B cell (primary cell): Measurements from ENCODE around the gene FYCO1. TPM values are rescaled to one million over a fixed set of nuclear protein-coding genes. Genes with fewer than 3 reads are reported as not detected.

Experiments
- ATAC-seq: fragments of 200-7000 bp; cut with Tn5 transposase; one replicate; pipeline ENCODE4 v1.10.0; 2021; ENCODE audit warnings: low read depth, mild to moderate bottlenecking, moderate number of reproducible peaks, moderate library complexity
- CTCF ChIA-PET: fragments of 350-600 bp; sonication (Branson Sonifier 250); formaldehyde crosslinking; loops from one replicate; lab custom pipeline; 2021; ENCODE audit warnings: antibody characterized with exemption, inconsistent platforms; lab: Charles Lee
- POLR2A ChIA-PET: fragments of 350-600 bp; sonication (Branson Sonifier 250); formaldehyde crosslinking; loops from one replicate; lab custom pipeline; 2021; ENCODE audit warnings: antibody characterized with exemption; lab: Charles Lee
- DNase-seq: peaks from one replicate; pipeline ENCODE4 v3.0.0; 2013
- H2AFZ ChIP-seq: 2 replicates; pipeline ENCODE4 v1.6.1; 2012; ENCODE audit warnings: mild to moderate bottlenecking, low read depth, low read length; ENCODE audit not compliant: insufficient read depth, poor library complexity, severe bottlenecking
- H3K27ac ChIP-seq, 2 donors: 1 replicate in 1 of 2; 2 replicates in 1 of 2; pipeline ENCODE4 v1.5.1; 2012 to 2013; ENCODE audit warnings: low read length in 2 of 2, mild to moderate bottlenecking in 2 of 2, moderate library complexity in 1 of 2
- H3K27me3 ChIP-seq, 4 experiments: fragments of 200-600 bp in 1 of 4; sonication (generic) in 1 of 4; replicated peaks in 1 of 4; 1 replicate in 2 of 4; 2 replicates in 2 of 4; pipeline versions ENCODE4 v1.6.1 to v1.7.0; 2013 to 2016; ENCODE audit warnings: low read length in 3 of 4, mild to moderate bottlenecking in 2 of 4, mixed read lengths in 1 of 4, moderate library complexity in 1 of 4; ENCODE audit not compliant: insufficient read depth in 4 of 4, control insufficient read depth in 3 of 4; ENCODE audit errors: control extremely low read depth in 1 of 4
- H3K36me3 ChIP-seq, 2 experiments: replicated peaks in 1 of 2; 1 replicate in 1 of 2; 2 replicates in 1 of 2; pipeline versions ENCODE4 v1.6.1 to v1.7.1; 2013; ENCODE audit warnings: low read length in 1 of 2; ENCODE audit not compliant: insufficient read depth in 2 of 2, control insufficient read depth in 1 of 2; ENCODE audit errors: control extremely low read depth in 1 of 2, extremely low read depth in 1 of 2
- H3K4me1 ChIP-seq, 2 donors: fragments of 200-600 bp in 1 of 2; sonication (generic) in 1 of 2; 1 replicate in 1 of 2; 2 replicates in 1 of 2; pipeline versions ENCODE4 v1.5.1 to v1.6.1; 2013 to 2017; ENCODE audit warnings: low read length in 2 of 2; ENCODE audit not compliant: control insufficient read depth in 2 of 2, insufficient read depth in 2 of 2
- H3K4me2 ChIP-seq: replicated peaks from 2 replicates; pipeline ENCODE3; 2012; ENCODE audit warnings: mild to moderate bottlenecking, low read depth, low read length; ENCODE audit not compliant: poor library complexity, severe bottlenecking
- H3K4me3 ChIP-seq, 5 experiments: fragments of 200-600 bp in 1 of 5; sonication (generic) in 1 of 5; 1 replicate in 3 of 5; 2 replicates in 2 of 5; pipeline versions ENCODE4 v1.5.1 to v1.7.0; 2011 to 2016; ENCODE audit warnings: low read length in 4 of 5, mild to moderate bottlenecking in 4 of 5, low read depth in 2 of 5, control low read depth in 1 of 5, moderate library complexity in 1 of 5; ENCODE audit not compliant: insufficient read depth in 1 of 5; ENCODE audit errors: control extremely low read depth in 1 of 5, extremely low read depth in 1 of 5
- H3K79me2 ChIP-seq: fragments of 200-600 bp; sonication (generic); one replicate; pipeline ENCODE4 v1.6.0; 2016; ENCODE audit warnings: low read length; ENCODE audit not compliant: control insufficient read depth, insufficient read depth
- H3K9ac ChIP-seq: fragments of 200-600 bp; sonication (generic); 2 replicates; pipeline ENCODE4 v1.6.1; 2017; ENCODE audit warnings: mild to moderate bottlenecking, low read length, moderate library complexity
- H3K9me3 ChIP-seq, 3 donors: one replicate each; pipeline versions ENCODE4 v1.6.1 to v1.7.1; 2013; ENCODE audit warnings: low read length in 2 of 3; ENCODE audit not compliant: control insufficient read depth in 2 of 3, insufficient read depth in 1 of 3; ENCODE audit errors: control extremely low read depth in 1 of 3
- H4K20me1 ChIP-seq: 2 replicates; pipeline ENCODE4 v1.6.0; 2012; ENCODE audit warnings: mild to moderate bottlenecking, low read length; ENCODE audit not compliant: insufficient read depth, control insufficient read depth, poor library complexity, severe bottlenecking
- H3K27ac Mint-ChIP-seq: one replicate; pipeline ENCODE4 v1.8.0; 2021; ENCODE audit warnings: mixed read lengths
- H3K27me3 Mint-ChIP-seq: one replicate; pipeline ENCODE4 v1.8.0; 2021; ENCODE audit warnings: mixed read lengths
- H3K4me1 Mint-ChIP-seq: one replicate; pipeline ENCODE4 v1.8.0; 2021; ENCODE audit warnings: mixed read lengths
- H3K4me3 Mint-ChIP-seq: one replicate; pipeline ENCODE4 v1.8.0; 2021; ENCODE audit warnings: mixed read lengths
- H3K9me3 Mint-ChIP-seq: one replicate; pipeline ENCODE4 v1.8.0; 2022; ENCODE audit warnings: mixed read lengths; ENCODE audit not compliant: insufficient read depth
- EZH2 ChIP-seq: IDR thresholded peaks from 2 replicates; pipeline ENCODE4 v1.6.1; 2012; ENCODE audit warnings: borderline replicate concordance, low read depth, mild to moderate bottlenecking, moderate library complexity, low read length; ENCODE audit not compliant: insufficient read depth, poor library complexity, severe bottlenecking
- WGBS: methylation state at CpG from one replicate; pipeline ENCODE4 v1.1.5; 2013; ENCODE audit warnings: missing lambda C conversion rate; ENCODE audit not compliant: insufficient coverage; 5-methylcytosine and 5-hydroxymethylcytosine counted together
- intact Hi-C: fragments of 100-400 bp; cut with micrococcal nuclease; formaldehyde crosslinking; loops from one replicate; pipeline ENCODE4 v1.10.0; 2022
- polyA plus RNA-seq: library from polyadenylated mRNA; depleted of rRNA; stranded (reverse); fragments of >200 nt; gene quantifications from 2 replicates; pipeline ENCODE4 v1.2.3, GENCODE V29; 2012
- total RNA-seq, 2 donors: library from RNA; stranded (reverse); fragments of 120-200 nt in 1 of 2; gene quantifications; 1 replicate in 1 of 2; 2 replicates in 1 of 2; pipeline versions ENCODE4 v1.2.3 to v1.2.4, GENCODE V29; 2013 to 2022
- TF ChIP-seq, protein P1 (sequence below): fragments of 200-600 bp; IDR thresholded peaks from one replicate; pipeline ENCODE4 v1.8.0; 2022; ENCODE audit warnings: antibody characterized with exemption, mild to moderate bottlenecking

Gene FYCO1
- total and polyA plus RNA-seq, 2 donors (not counting 1 experiment from before 2014, with no cell fraction given): 5.4 to 16.7 TPM

DNA sequence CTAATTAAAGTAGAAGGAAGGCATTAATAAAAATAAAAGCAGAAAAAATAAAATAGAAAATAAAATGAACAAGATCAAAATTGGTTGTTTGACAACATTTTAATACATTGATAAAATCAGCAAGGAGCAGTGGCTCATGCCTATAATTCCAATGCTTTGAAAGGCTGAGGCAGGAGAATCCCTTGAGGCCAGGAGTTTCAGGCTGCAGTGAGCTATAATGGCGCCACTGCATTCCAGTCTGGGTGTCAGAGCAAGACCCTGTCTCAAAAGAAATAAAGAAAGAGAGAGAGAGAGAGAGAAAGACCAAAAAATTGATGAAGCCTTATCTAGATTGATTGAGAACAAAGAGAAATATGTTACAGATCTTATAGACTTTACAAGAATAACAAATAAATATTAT lies 29.5 kb upstream of the FYCO1 start:
- CTCF ChIA-PET: no interaction called here
- Mint-ChIP-seq H3K9me3 (peaks cover 8% of the 10 kb centered on the region), H3K27ac (no peak overlapping the region), H3K27me3 (peaks cover 14% of the 10 kb centered on the region), H3K4me3 (no peak overlapping the region), H3K4me1 (peaks cover 9% of the 10 kb centered on the region)
- intact Hi-C loops: no loop called here
- no peaks in the 10 kb centered on the region for H3K27me3 ChIP-seq
- no peak overlapping the region for H3K9ac ChIP-seq
- no peak overlapping the region for H3K4me3 ChIP-seq
- no peak overlapping the region for H3K27ac ChIP-seq
- no peaks in the 10 kb centered on the region for H3K79me2 ChIP-seq
- WGBS: no CpG with 5 or more reads among the region's 1 CpG
- ATAC-seq: no peak
- no peaks in the 10 kb centered on the region for H3K36me3 ChIP-seq
- H3K9me3 ChIP-seq: peaks cover 0 to 15% (median 15%) of the 10 kb centered on the region in 3 donors
- POLR2A ChIA-PET: no interaction called here
- H2AFZ ChIP-seq: no peak overlapping the region
- H3K4me2 ChIP-seq: no peak overlapping the region
- peaks cover 6 to 10% of the 10 kb centered on the region in 2 donors for H3K4me1 ChIP-seq
- no peak for TF ChIP-seq EZH2
- TF ChIP-seq, protein P1, sequence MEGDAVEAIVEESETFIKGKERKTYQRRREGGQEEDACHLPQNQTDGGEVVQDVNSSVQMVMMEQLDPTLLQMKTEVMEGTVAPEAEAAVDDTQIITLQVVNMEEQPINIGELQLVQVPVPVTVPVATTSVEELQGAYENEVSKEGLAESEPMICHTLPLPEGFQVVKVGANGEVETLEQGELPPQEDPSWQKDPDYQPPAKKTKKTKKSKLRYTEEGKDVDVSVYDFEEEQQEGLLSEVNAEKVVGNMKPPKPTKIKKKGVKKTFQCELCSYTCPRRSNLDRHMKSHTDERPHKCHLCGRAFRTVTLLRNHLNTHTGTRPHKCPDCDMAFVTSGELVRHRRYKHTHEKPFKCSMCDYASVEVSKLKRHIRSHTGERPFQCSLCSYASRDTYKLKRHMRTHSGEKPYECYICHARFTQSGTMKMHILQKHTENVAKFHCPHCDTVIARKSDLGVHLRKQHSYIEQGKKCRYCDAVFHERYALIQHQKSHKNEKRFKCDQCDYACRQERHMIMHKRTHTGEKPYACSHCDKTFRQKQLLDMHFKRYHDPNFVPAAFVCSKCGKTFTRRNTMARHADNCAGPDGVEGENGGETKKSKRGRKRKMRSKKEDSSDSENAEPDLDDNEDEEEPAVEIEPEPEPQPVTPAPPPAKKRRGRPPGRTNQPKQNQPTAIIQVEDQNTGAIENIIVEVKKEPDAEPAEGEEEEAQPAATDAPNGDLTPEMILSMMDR: no peak
- no peaks in the 10 kb centered on the region for H4K20me1 ChIP-seq
- DNase-seq: no peak

DNA sequence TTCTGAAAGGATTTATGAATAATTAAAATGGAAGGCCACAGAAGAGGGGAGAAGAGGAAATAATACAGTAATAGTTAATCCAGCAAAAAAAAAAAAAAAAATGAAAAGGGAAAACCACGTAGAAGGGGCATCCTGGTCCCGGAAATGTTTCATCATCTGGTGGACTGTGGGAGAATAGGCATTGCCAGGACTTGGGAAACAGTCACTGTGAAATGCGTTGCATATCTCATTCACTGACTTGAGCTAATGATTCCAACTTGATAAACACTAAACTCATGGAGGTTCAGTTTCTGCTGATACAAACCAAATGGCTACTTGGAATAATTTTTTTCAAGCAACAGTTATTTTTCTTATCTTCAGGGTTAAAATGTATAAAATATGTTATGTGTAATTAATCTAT lies 28.5 kb upstream of the FYCO1 start:
- Histone ChIP-seq H3K4me3 (no peak overlapping the region), H3K9me3 (peaks cover 0 to 15% (median 15%) of the 10 kb centered on the region in 3 donors), H3K9ac (no peak overlapping the region), H3K79me2 (no peaks in the 10 kb centered on the region), H3K27me3 (peaks cover 0 to 3% (median 0%) of the 10 kb centered on the region in 4 experiments), H2AFZ (no peak overlapping the region), H4K20me1 (no peaks in the 10 kb centered on the region), H3K27ac (no peak overlapping the region), H3K36me3 (no peaks in the 10 kb centered on the region), H3K4me2 (no peak overlapping the region), H3K4me1 (no peaks in the 10 kb centered on the region)
- Mint-ChIP-seq H3K4me1 (no peaks in the 10 kb centered on the region), H3K27me3 (peaks cover 19% of the 10 kb centered on the region), H3K27ac (no peak overlapping the region), H3K9me3 (peaks cover 6% of the 10 kb centered on the region), H3K4me3 (no peak overlapping the region)
- DNase-seq: no peak
- ChIA-PET CTCF (no interaction called here), POLR2A (no interaction called here)
- intact Hi-C loops: no loop called here
- 89% methylated on average over 2 of the region's 3 CpGs for WGBS
- ATAC-seq: no peak
- TF ChIP-seq, protein P1: no peak
- TF ChIP-seq EZH2: no peak
